GM12878 (cell line): ENCODE measurements around the gene CYTL1. TPM values are rescaled to one million over a fixed set of nuclear protein-coding genes. Genes with fewer than 3 reads are reported as not detected.

Source experiments
- ATAC-seq: fragments of 200-7000 bp; cut with Tn5 transposase; 3 replicates; pipeline ENCODE4 v1.9.1; 2020; ENCODE audit warnings: mild to moderate bottlenecking, moderate library complexity
- BruUV-seq: library from RNA; stranded (reverse); fragments of 400-500 nt; replicated peaks from 2 replicates; lab custom pipeline; 2021; lab: Mats Ljungman, UMichigan
- CTCF ChIA-PET: fragments of 300-600 bp; sonication (Branson Sonifier 250); formaldehyde crosslinking; extraction: SDS; loops from one replicate; lab custom pipeline; 2021; ENCODE audit warnings: inconsistent platforms; lab: Yijun Ruan, JAX
- POLR2A ChIA-PET: fragments of 350-600 bp; formaldehyde crosslinking; extraction: SDS; loops from one replicate; lab custom pipeline; 2021; ENCODE audit warnings: inconsistent platforms; lab: Charles Lee
- RAD21 ChIA-PET: fragments of 300-600 bp; sonication (Branson Sonifier 250); formaldehyde crosslinking; loops from one replicate; lab custom pipeline; 2023; ENCODE audit warnings: antibody characterized with exemption; ENCODE audit not compliant: unreplicated experiment; lab: Charles Lee
- SMC1A ChIA-PET: fragments of 300-600 bp; sonication (Branson Sonifier 250); formaldehyde crosslinking; loops from one replicate; lab custom pipeline; 2023; ENCODE audit not compliant: unreplicated experiment, uncharacterized antibody; lab: Charles Lee
- DNase-seq: peaks from one replicate; pipeline ENCODE4 v3.0.0-alpha.2; 2011; ENCODE audit warnings: low read depth, low spot score
- FAIRE-seq: peaks from 3 replicates; lab custom pipeline; 2011; peaks lifted over from hg19 to GRCh38; lab: Jason Lieb, UNC
- H2AFZ ChIP-seq: 2 replicates; pipeline ENCODE4 v1.6.0; 2011; ENCODE audit warnings: low read depth, low read length, control low read depth; ENCODE audit not compliant: control insufficient read depth
- H3K27ac ChIP-seq: 2 replicates; pipeline ENCODE4 v1.5.1; 2011; ENCODE audit warnings: control low read depth; ENCODE audit not compliant: control insufficient read depth, insufficient read depth
- H3K27me3 ChIP-seq, 2 experiments: replicated peaks in 1 of 2; 2 replicates each; pipeline versions ENCODE4 v1.6.0 to v1.6.1; 2011; ENCODE audit warnings: low read length in 1 of 2; ENCODE audit not compliant: control insufficient read depth in 2 of 2, insufficient read depth in 2 of 2
- H3K36me3 ChIP-seq, 2 experiments: 2 replicates each; pipeline ENCODE4 v1.5.1; 2011; ENCODE audit warnings: low read length in 1 of 2; ENCODE audit not compliant: control insufficient read depth in 2 of 2, insufficient read depth in 2 of 2
- H3K4me1 ChIP-seq: 2 replicates; pipeline ENCODE4 v1.6.1; 2011; ENCODE audit warnings: mild to moderate bottlenecking, low read length, moderate library complexity, mixed read lengths; ENCODE audit not compliant: control insufficient read depth, insufficient read depth
- H3K4me2 ChIP-seq: 2 replicates; pipeline ENCODE4 v1.6.0; 2011; ENCODE audit warnings: control low read depth; ENCODE audit not compliant: control insufficient read depth, insufficient read depth
- H3K4me3 ChIP-seq: fragments of 200-600 bp; sonication (generic); 2 replicates; pipeline ENCODE4 v1.5.1; 2016
- H3K79me2 ChIP-seq: 2 replicates; pipeline ENCODE4 v1.6.0; 2011; ENCODE audit warnings: low read length; ENCODE audit not compliant: control insufficient read depth, insufficient read depth
- H3K9ac ChIP-seq: 2 replicates; pipeline ENCODE4 v1.8.0; 2011; ENCODE audit warnings: low read length, control low read depth, mixed read lengths; ENCODE audit not compliant: control insufficient read depth, insufficient read depth
- H3K9me3 ChIP-seq: replicated peaks from 3 replicates; pipeline ENCODE4 v1.5.1; 2011; ENCODE audit warnings: mild to moderate bottlenecking, low read length; ENCODE audit not compliant: control insufficient read depth, insufficient read depth
- H4K20me1 ChIP-seq: 2 replicates; pipeline ENCODE4 v1.6.0; 2011; ENCODE audit not compliant: control insufficient read depth, insufficient read depth
- ATF2 ChIP-seq: IDR thresholded peaks from 2 replicates; pipeline ENCODE4 v1.6.1; 2012; ENCODE audit warnings: low read length, inconsistent platforms
- CEBPB ChIP-seq, 2 experiments: fragments of 150-350 bp in 1 of 2; IDR thresholded peaks; 2 replicates each; pipeline ENCODE4 v1.6.1; 2012 to 2014; ENCODE audit warnings: low read depth in 2 of 2, low read length in 2 of 2, borderline replicate concordance in 1 of 2, inconsistent platforms in 1 of 2
- CREM ChIP-seq: IDR thresholded peaks from 2 replicates; pipeline ENCODE4 v1.6.1; 2014; ENCODE audit warnings: antibody characterized with exemption, low read depth
- EED ChIP-seq: sonication (generic); IDR thresholded peaks from 2 replicates; pipeline ENCODE4 v1.6.1; 2016; ENCODE audit warnings: antibody characterized with exemption, low read depth
- EZH2 ChIP-seq: IDR thresholded peaks from 2 replicates; pipeline ENCODE4 v1.6.1; 2012; ENCODE audit warnings: low read depth, mild to moderate bottlenecking, control low read depth, inconsistent platforms, low read length, borderline replicate concordance; ENCODE audit not compliant: control insufficient read depth
- HDAC2 ChIP-seq: fragments of 200-600 bp; sonication (generic); IDR thresholded peaks from 2 replicates; pipeline ENCODE4 v1.6.1; 2017
- IRF3 ChIP-seq: fragments of 450-650 bp; IDR thresholded peaks from 2 replicates; pipeline ENCODE4 v1.6.1; 2014; ENCODE audit warnings: mild to moderate bottlenecking
- MEF2B ChIP-seq: fragments of 450-650 bp; IDR thresholded peaks from 2 replicates; pipeline ENCODE4 v1.6.1; 2018; ENCODE audit warnings: mild to moderate bottlenecking, moderate library complexity; ENCODE audit not compliant: partially characterized antibody, poor library complexity, severe bottlenecking
- NR2C1 ChIP-seq: fragments of 450-650 bp; IDR thresholded peaks from 2 replicates; pipeline ENCODE4 v1.6.1; 2017; ENCODE audit warnings: antibody characterized with exemption, mild to moderate bottlenecking, moderate library complexity
- NR2C2 ChIP-seq: IDR thresholded peaks from 2 replicates; pipeline ENCODE4 v1.6.1; 2011; ENCODE audit warnings: borderline replicate concordance, low read depth; ENCODE audit not compliant: control insufficient read depth, insufficient read length
- PML ChIP-seq: IDR thresholded peaks from 2 replicates; pipeline ENCODE4 v1.6.1; 2012; ENCODE audit warnings: low read length, inconsistent platforms
- STAT1 ChIP-seq: fragments of 450-650 bp; conservative IDR thresholded peaks from 2 replicates; pipeline ENCODE4 v1.6.1; 2014; ENCODE audit warnings: antibody characterized with exemption, mild to moderate bottlenecking
- STAT3 ChIP-seq: IDR thresholded peaks from 2 replicates; pipeline ENCODE4 v1.6.1; 2011; ENCODE audit warnings: low read depth, low read length, improper control_type of control experiment
- YY1 ChIP-seq: IDR thresholded peaks from 2 replicates; pipeline ENCODE4 v1.6.1; 2011; ENCODE audit warnings: low read depth, mild to moderate bottlenecking, low read length
- ZBTB40 ChIP-seq: fragments of 450-650 bp; IDR thresholded peaks from 2 replicates; pipeline ENCODE4 v1.6.1; 2016; ENCODE audit warnings: mild to moderate bottlenecking, moderate library complexity, borderline replicate concordance
- ZSCAN29 ChIP-seq: fragments of 450-650 bp; IDR thresholded peaks from 2 replicates; pipeline ENCODE4 v1.6.1; 2017; ENCODE audit warnings: mild to moderate bottlenecking, moderate library complexity
- WGBS: methylation state at CpG from one replicate; pipeline ENCODE4 v1.1.6; 2016; ENCODE audit warnings: low lambda C conversion rate; ENCODE audit not compliant: insufficient replicate concordance, insufficient coverage; ENCODE audit errors: missing lambda C conversion rate; 5-methylcytosine and 5-hydroxymethylcytosine counted together
- in situ Hi-C: fragments of 300-500 bp; cut with MboI; formaldehyde crosslinking; loops from 9 replicates; pipeline ENCODE4 v1.14.3; 2018; ENCODE audit warnings: mixed read lengths
- intact Hi-C: fragments of 100-400 bp; cut with micrococcal nuclease; formaldehyde crosslinking; loops from one replicate; pipeline ENCODE4 v1.14.2; 2022; ENCODE audit not compliant: unreplicated experiment
- polyA plus RNA-seq, 11 experiments: library from polyadenylated mRNA; depleted of rRNA in 4 of 11; unstranded in 6 of 11; stranded (reverse) in 5 of 11; fragments of >200 nt; fragmentation: Nextera tagmentation in 4 of 11; fragmentation: Illumina TruSeq in 1 of 11; extraction: Ambion mirVana in 4 of 11; extraction: Trizol in 1 of 11; gene quantifications; 1 replicate in 1 of 11; 2 replicates in 10 of 11; pipeline versions ENCODE4 v1.2.1 to v1.2.3, GENCODE V29; 2011 to 2016; ENCODE audit warnings: inconsistent platforms in 2 of 11, missing spikeins in 2 of 11, low read depth in 1 of 11
- total RNA-seq, 4 experiments: library from RNA; depleted of rRNA in 3 of 4; stranded (reverse); fragments of >200 nt in 3 of 4; fragmentation: Illumina TruSeq in 1 of 4; extraction: Trizol in 1 of 4; gene quantifications; 2 replicates each; pipeline versions ENCODE4 v1.2.1 to v1.2.3, GENCODE V29; 2013 to 2021

The CYTL1 gene
- total and polyA plus RNA-seq, 10 of the 15 experiments (the other 5 are each of a cell fraction or from before 2014, with no cell fraction given): not detected

DNA sequence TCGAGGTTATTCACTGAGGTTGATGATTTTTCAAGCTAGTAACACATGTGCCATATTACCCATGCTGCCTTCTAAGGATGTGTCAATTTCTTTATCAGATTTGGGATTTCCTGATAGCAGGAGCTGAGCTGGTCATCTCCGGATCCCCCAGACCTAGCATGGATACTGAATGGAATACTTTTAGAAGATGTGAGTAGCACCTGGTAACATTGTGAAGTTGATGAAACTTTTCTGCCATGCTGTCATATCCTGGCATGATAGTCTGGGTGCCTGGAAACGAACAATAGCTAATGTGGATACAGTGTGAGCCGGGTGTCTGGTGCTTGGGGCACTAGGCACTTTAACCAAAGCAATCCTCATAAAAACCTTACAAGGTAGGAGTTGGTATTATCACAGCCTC, 11.0 kb upstream of the CYTL1 start (continued):
- TF ChIP-seq ZSCAN29 (no peak), YY1 (no peak), MEF2B (no peak), CREM (no peak), NR2C1 (no peak), CEBPB (IDR thresholded peaks at IDR 0.05; ENCODE audit: borderline replicate concordance in 1 of 2, low read depth in 2 of 2, low read length in 2 of 2) (no peak), STAT3 (no peak)

GRCh38 chr4:5029447-5029846, 10.2 kb upstream of the CYTL1 start:
- Histone ChIP-seq H3K27me3 (0 out of 4 replicates have a peak, but pooled peaks cover 0 to 3% of the 10 kb centered on the region in 2 experiments), H3K9me3 (no peaks in the 10 kb centered on the region), H2AFZ (no peak overlapping the region), H4K20me1 (no peaks in the 10 kb centered on the region), H3K79me2 (no peaks in the 10 kb centered on the region), H3K27ac (no peak overlapping the region), H3K4me3 (no peak overlapping the region), H3K4me1 (no peaks in the 10 kb centered on the region; the same call in 1 of the 2 replicates), H3K9ac (no peak overlapping the region), H3K36me3 (no peaks in the 10 kb centered on the region), H3K4me2 (no peak overlapping the region)
- CTCF ChIA-PET: no interaction called here
- ATAC-seq: no peak
- FAIRE-seq: no peak
- in situ Hi-C loops (no loop called here), intact Hi-C loops (no loop called here)
- no peak for DNase-seq
- POLR2A ChIA-PET: no interaction called here
- SMC1A ChIA-PET: no interaction called here
- no TSS peak for BruUV-seq
- RAD21 ChIA-PET: no interaction called here
- WGBS: 38% methylated on average over 8 of the region's 8 CpGs
- TF ChIP-seq NR2C2 (no peak), EZH2 (no peak), STAT3 (no peak), HDAC2 (no peak), IRF3 (no peak), EED (no peak), PML (no peak), STAT1 (no peak), ATF2 (no peak), ZBTB40 (no peak)
